Measurements from ENCODE around the gene CPAMD8.
"Not testable (repeated sequence)": the region's sequence is repeated elsewhere in the genome, so short reads cannot be mapped to it uniquely, and the experiment has no call there.

CPAMD8 gene

GRCh38 chr19:17001603-17002183 lies 24.9 kb downstream of the CPAMD8 start:
- FAIRE-seq (no peak), DNase-seq (ENCODE audit: low spot score) (no peak)

GRCh38 chr19:16998635-16999194 lies 27.9 kb downstream of the CPAMD8 start:
- DNase-seq (ENCODE audit: low spot score), result no peak
- no peak for FAIRE-seq

- peak; percentile 89 for FAIRE-seq
- DNase-seq (ENCODE audit: low spot score), result not testable (repeated sequence)
Observed at GRCh38 chr19:16996838-16997490, 29.6 kb downstream of the CPAMD8 start.

- FAIRE-seq (no peak), DNase-seq (ENCODE audit: low spot score) (no peak)
Observed at GRCh38 chr19:16988661-16989060, 37.9 kb downstream of the CPAMD8 start.

- peak; percentile 30 for FAIRE-seq
Observed at GRCh38 chr19:16985403-16985802, 41.2 kb downstream of the CPAMD8 start.

GRCh38 chr19:16982586-16982985 lies 44.0 kb downstream of the CPAMD8 start:
- not testable (repeated sequence) for DNase-seq (ENCODE audit: low spot score); FAIRE-seq

More at GRCh38 chr19:16985403-16985802, 41.2 kb downstream of the CPAMD8 start:
- no peak for DNase-seq (ENCODE audit: low spot score)

- FAIRE-seq, result peak; percentile 89
- DNase-seq (ENCODE audit: low spot score), result no peak
Observed at GRCh38 chr19:16978839-16979802, 47.5 kb downstream of the CPAMD8 start.

- FAIRE-seq, result no peak
- no peak for DNase-seq (ENCODE audit: low spot score)
Observed at GRCh38 chr19:16978156-16978555, 48.5 kb downstream of the CPAMD8 start.

- no peak for FAIRE-seq
Observed at GRCh38 chr19:16977306-16977705, 49.3 kb downstream of the CPAMD8 start.

GRCh38 chr19:16976446-16976845 lies 50.2 kb downstream of the CPAMD8 start:
- no peak for DNase-seq (ENCODE audit: low spot score)
- FAIRE-seq, result no peak

More at GRCh38 chr19:16977306-16977705, 49.3 kb downstream of the CPAMD8 start:
- DNase-seq (ENCODE audit: low spot score), result no peak

GRCh38 chr19:16970821-16971220 lies 55.8 kb downstream of the CPAMD8 start:
- DNase-seq (ENCODE audit: low spot score), result no peak
- no peak for FAIRE-seq

GRCh38 chr19:16969135-16969534 lies 57.5 kb downstream of the CPAMD8 start:
- FAIRE-seq (no peak), DNase-seq (ENCODE audit: low spot score) (no peak)

GRCh38 chr19:16960996-16961822 lies 65.4 kb downstream of the CPAMD8 start:
- not testable (repeated sequence) for FAIRE-seq; DNase-seq (ENCODE audit: low spot score)

GRCh38 chr19:16958277-16958676 lies 68.3 kb downstream of the CPAMD8 start:
- FAIRE-seq; DNase-seq (ENCODE audit: low spot score): not testable (repeated sequence)

GRCh38 chr19:16957855-16958254 lies 68.8 kb downstream of the CPAMD8 start:
- FAIRE-seq (no peak), DNase-seq (ENCODE audit: low spot score) (no peak)

GRCh38 chr19:16957151-16957701 lies 69.4 kb downstream of the CPAMD8 start:
- no peak for DNase-seq (ENCODE audit: low spot score)
- no peak for FAIRE-seq

GRCh38 chr19:16955161-16955560 lies 71.4 kb downstream of the CPAMD8 start:
- FAIRE-seq (no peak), DNase-seq (ENCODE audit: low spot score) (no peak)

- no peak for DNase-seq (ENCODE audit: low spot score)
- no peak for FAIRE-seq
Observed at GRCh38 chr19:16952046-16952445, 74.6 kb downstream of the CPAMD8 start.

- FAIRE-seq, result no peak
- DNase-seq (ENCODE audit: low spot score), result no peak
Observed at GRCh38 chr19:16951529-16951928, 75.1 kb downstream of the CPAMD8 start.

GRCh38 chr19:16949496-16950023 lies 77.0 kb downstream of the CPAMD8 start:
- FAIRE-seq, result no peak
- no peak for DNase-seq (ENCODE audit: low spot score)
